DND-41 (cell line): Measurements from ENCODE around the gene POC1A.

Experiments used
- ATAC-seq: fragments of 200-7000 bp; cut with Tn5 transposase; 3 replicates; pipeline ENCODE4 v1.9.1; 2021; ENCODE audit warnings: low read depth; ENCODE audit not compliant: insufficient read depth
- DNase-seq: peaks from one replicate; pipeline ENCODE4 v3.0.0-alpha.2; 2020
- H2AFZ ChIP-seq: 2 replicates; pipeline ENCODE4 v1.6.0; 2012; ENCODE audit warnings: low read depth, low read length
- H3K27ac ChIP-seq: 2 replicates; pipeline ENCODE4 v1.5.1; 2012; ENCODE audit warnings: low read length, inconsistent platforms
- H3K27me3 ChIP-seq: fragments of 200-600 bp; sonication (generic); 2 replicates; pipeline ENCODE4 v1.6.0; 2012; ENCODE audit warnings: low read length, mild to moderate bottlenecking, inconsistent platforms; ENCODE audit not compliant: insufficient read depth, poor library complexity
- H3K36me3 ChIP-seq: 2 replicates; pipeline ENCODE4 v1.5.1; 2012; ENCODE audit warnings: low read length, inconsistent platforms; ENCODE audit not compliant: insufficient read depth
- H3K4me1 ChIP-seq: 2 replicates; pipeline ENCODE4 v1.5.1; 2012; ENCODE audit warnings: mild to moderate bottlenecking, low read length; ENCODE audit not compliant: insufficient read depth
- H3K4me2 ChIP-seq: 2 replicates; pipeline ENCODE4 v1.6.0; 2012; ENCODE audit warnings: mild to moderate bottlenecking, moderate library complexity, low read length, inconsistent platforms; ENCODE audit not compliant: insufficient read depth
- H3K4me3 ChIP-seq, 2 experiments: fragments of 200-600 bp in 1 of 2; shearing (Covaris generic) in 1 of 2; 2 replicates each; pipeline ENCODE4 v1.5.1; 2012 to 2016; ENCODE audit warnings: inconsistent platforms in 2 of 2, low read length in 2 of 2, mild to moderate bottlenecking in 2 of 2, low read depth in 1 of 2, moderate library complexity in 1 of 2
- H3K79me2 ChIP-seq: 2 replicates; pipeline ENCODE4 v1.6.0; 2012; ENCODE audit warnings: low read length, inconsistent platforms; ENCODE audit not compliant: insufficient read depth
- H3K9ac ChIP-seq: 2 replicates; pipeline ENCODE4 v1.6.0; 2012; ENCODE audit warnings: low read depth, mild to moderate bottlenecking, inconsistent platforms, low read length, moderate library complexity
- H3K9me3 ChIP-seq: 2 replicates; pipeline ENCODE4 v1.5.1; 2012; ENCODE audit warnings: low read length, moderate library complexity, mild to moderate bottlenecking, inconsistent platforms; ENCODE audit not compliant: insufficient read depth, severe bottlenecking
- H4K20me1 ChIP-seq: 2 replicates; pipeline ENCODE4 v1.6.0; 2012; ENCODE audit warnings: low read length; ENCODE audit not compliant: insufficient read depth
- CTCF ChIP-seq: IDR thresholded peaks from 2 replicates; pipeline ENCODE4 v1.5.1; 2012; ENCODE audit warnings: borderline replicate concordance, low read length, moderate library complexity, mild to moderate bottlenecking; ENCODE audit not compliant: poor library complexity, severe bottlenecking; ENCODE audit errors: extremely low read depth
- EZH2 ChIP-seq: IDR thresholded peaks from 3 replicates; pipeline ENCODE4 v1.6.1; 2012; ENCODE audit warnings: borderline replicate concordance, low read depth, mild to moderate bottlenecking, moderate library complexity, low read length, inconsistent platforms; ENCODE audit not compliant: severe bottlenecking

POC1A gene

GRCh38 chr3:52147804-52148203 lies 6.4 kb downstream of the POC1A start:
- Histone ChIP-seq H4K20me1 (peaks cover 33% of the 10 kb centered on the region), H3K4me3 (no peak overlapping the region), H3K79me2 (peaks cover 43% of the 10 kb centered on the region), H3K27ac (no peak overlapping the region), H3K27me3 (no peaks in the 10 kb centered on the region), H3K36me3 (peaks cover 79% of the 10 kb centered on the region), H3K4me2 (no peak overlapping the region), H2AFZ (no peak overlapping the region), H3K9ac (no peak overlapping the region), H3K4me1 (peaks cover 10% of the 10 kb centered on the region), H3K9me3 (no peaks in the 10 kb centered on the region)
- TF ChIP-seq EZH2 (no peak), CTCF (no peak)
- no peak for ATAC-seq
- DNase-seq: no peak

- DNase-seq: no peak
- Histone ChIP-seq H3K36me3 (peaks cover 89% of the 10 kb centered on the region), H2AFZ (no peak overlapping the region), H3K27ac (no peak overlapping the region), H3K4me3 (no peak overlapping the region), H3K9ac (no peak overlapping the region), H3K79me2 (peaks cover 41% of the 10 kb centered on the region), H3K9me3 (no peaks in the 10 kb centered on the region), H3K4me1 (peaks cover 3% of the 10 kb centered on the region), H4K20me1 (peaks cover 37% of the 10 kb centered on the region), H3K27me3 (no peaks in the 10 kb centered on the region), H3K4me2 (no peak overlapping the region)
- TF ChIP-seq CTCF (no peak), EZH2 (no peak)
- no peak for ATAC-seq
Observed at GRCh38 chr3:52146811-52147210, 7.4 kb downstream of the POC1A start.

- Histone ChIP-seq H3K27ac (no peak overlapping the region), H3K36me3 (peaks cover 94% of the 10 kb centered on the region), H3K4me1 (peaks cover 3% of the 10 kb centered on the region; the same call in 1 of the 2 replicates), H3K9me3 (no peaks in the 10 kb centered on the region), H3K4me3 (no peak overlapping the region), H4K20me1 (peaks cover 37% of the 10 kb centered on the region), H3K9ac (no peak overlapping the region), H3K27me3 (no peaks in the 10 kb centered on the region), H3K79me2 (peaks cover 37% of the 10 kb centered on the region), H2AFZ (no peak overlapping the region), H3K4me2 (no peak overlapping the region)
- ATAC-seq: no peak
- TF ChIP-seq CTCF (no peak), EZH2 (no peak)
- no peak for DNase-seq
Observed at GRCh38 chr3:52146189-52146588, 8.0 kb downstream of the POC1A start.

GRCh38 chr3:52145736-52146110 lies 8.5 kb downstream of the POC1A start:
- peaks cover 95% of the 10 kb centered on the region for H3K36me3 ChIP-seq
- H3K27me3 ChIP-seq: no peaks in the 10 kb centered on the region
- TF ChIP-seq CTCF (no peak), EZH2 (no peak)
- H3K4me3 ChIP-seq: no peak overlapping the region
- H4K20me1 ChIP-seq: peaks cover 35% of the 10 kb centered on the region
- H3K9ac ChIP-seq: no peak overlapping the region
- ATAC-seq: no peak
- no peaks in the 10 kb centered on the region for H3K9me3 ChIP-seq
- DNase-seq: no peak
- no peak overlapping the region for H3K4me2 ChIP-seq
- H3K79me2 ChIP-seq: peaks cover 32% of the 10 kb centered on the region
- peaks cover 3% of the 10 kb centered on the region; the same call in 1 of the 2 replicates for H3K4me1 ChIP-seq
- no peak overlapping the region for H3K27ac ChIP-seq
- H2AFZ ChIP-seq: no peak overlapping the region
